ENCODE measurements around the gene MYO1C.
A peak's percentile ranks its signal among the peaks of the same experiment; 100 is the strongest.

MYO1C gene

GRCh38 chr17:1484676-1485422 lies 7.6 kb downstream of the MYO1C start:
- peak; percentile 48 for DNase-seq (ENCODE audit: low read depth)

DNA sequence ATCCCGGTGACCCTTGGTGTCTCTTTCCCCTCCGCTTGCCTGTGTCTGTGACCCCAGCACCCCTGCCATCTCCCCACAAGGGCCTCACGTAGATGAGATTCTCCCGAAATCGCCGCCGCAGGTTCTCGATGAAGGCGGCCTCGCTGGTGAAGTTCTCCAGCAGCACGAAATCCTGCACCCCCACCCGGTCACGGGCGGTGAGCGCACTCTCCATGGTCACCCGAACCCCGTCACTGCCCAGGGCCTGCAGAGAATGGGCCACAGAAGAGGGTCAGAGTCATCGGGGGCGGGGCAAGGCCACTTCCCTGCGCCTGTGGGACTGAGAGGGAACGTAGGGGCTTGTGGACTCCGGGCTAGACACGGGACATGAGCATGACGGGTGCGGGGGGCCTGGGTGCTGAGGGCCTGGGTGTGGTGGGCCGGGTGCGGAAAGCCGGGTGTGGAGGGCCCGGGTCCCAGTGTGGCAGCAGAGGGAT lies 8.4 kb downstream of the MYO1C start:
- DNase-seq (ENCODE audit: low read depth) = no peak

DNA sequence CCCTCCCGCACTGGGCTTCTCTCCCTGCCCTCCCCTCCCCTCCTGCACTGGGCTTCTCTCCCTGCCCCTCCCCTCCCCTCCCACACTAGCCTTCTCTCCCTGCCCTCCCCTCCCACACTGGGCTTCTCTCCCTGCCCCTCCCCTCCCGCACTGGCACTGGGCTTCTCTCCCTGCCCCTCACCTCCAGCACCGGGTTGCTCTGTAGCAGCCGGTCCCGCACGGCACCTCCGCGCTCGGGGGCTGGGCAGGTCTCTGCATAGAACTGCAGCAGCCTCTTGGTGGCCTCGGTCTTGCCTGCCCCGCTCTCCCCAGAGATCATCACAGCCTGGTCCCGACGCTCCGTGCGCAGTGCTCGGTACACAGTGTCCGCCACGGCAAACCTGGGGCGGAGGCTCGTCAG lies 9.8 kb downstream of the MYO1C start:
- DNase-seq (ENCODE audit: low read depth) = no peak

DNA sequence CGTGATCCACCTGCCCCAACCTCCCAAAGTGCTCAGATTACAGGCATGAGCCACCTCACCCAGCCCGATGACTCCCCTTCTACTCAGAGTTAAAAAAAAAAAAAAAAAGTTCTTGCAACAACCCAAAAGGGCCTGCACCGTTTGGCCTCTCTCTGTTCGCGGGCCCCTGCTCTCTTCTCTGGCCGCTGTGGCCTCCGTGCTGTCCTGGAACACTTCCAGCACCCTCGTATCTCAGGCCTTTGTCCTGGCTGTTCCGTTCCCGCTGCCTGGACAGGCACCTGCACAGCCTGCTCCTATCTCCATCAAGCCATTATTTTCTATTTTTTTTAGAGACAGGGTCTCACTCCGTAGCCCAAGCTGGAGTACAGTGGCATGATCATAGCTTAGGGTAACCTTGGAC lies 10.8 kb downstream of the MYO1C start:
- no peak for DNase-seq (ENCODE audit: low read depth)

GRCh38 chr17:1480747-1481465 lies 11.6 kb downstream of the MYO1C start:
- DNase-seq (ENCODE audit: low read depth) = no peak

DNA sequence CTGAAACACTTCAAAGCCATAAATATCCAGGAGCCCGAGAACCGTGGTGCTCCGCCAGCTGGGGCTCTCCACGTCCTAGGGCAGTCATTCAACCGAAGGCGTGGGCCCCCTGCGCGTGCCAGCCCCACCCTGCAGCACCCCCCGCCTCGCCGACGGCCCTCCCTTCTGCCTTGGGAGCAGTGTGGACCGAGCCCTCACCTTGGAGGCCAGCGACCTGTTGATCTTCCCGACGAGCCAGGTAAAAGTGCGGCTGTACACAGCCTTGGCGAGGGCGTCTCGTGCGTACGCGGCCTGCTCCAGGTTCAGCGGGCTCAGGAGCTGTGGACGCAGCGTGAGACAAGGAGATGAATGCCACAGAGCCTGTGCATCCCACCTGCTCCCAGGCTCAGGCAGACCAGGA lies 14.1 kb downstream of the MYO1C start:
- no peak for DNase-seq (ENCODE audit: low read depth)

GRCh38 chr17:1475321-1475854 lies 17.1 kb downstream of the MYO1C start:
- DNase-seq (ENCODE audit: low read depth) = no peak

GRCh38 chr17:1474402-1475189 lies 17.9 kb downstream of the MYO1C start:
- DNase-seq (ENCODE audit: low read depth) = no peak

DNA sequence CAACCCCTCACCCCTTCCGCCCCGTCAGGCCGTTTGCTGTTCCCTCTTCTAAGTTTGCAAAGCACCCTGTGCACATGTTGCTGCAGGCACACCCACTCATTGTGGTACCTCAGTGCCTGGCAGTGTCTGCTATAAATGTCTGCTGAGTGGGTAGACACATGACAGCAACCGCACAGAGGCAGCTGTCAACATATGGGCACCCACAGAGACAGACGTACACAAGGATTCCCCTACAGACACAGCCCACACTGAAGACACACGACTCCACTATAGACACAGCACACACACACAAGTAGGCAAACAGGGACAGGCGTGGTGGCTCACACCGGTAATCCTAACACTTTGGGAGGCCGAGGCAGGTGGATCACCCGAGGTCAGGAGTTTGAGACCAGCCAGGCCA lies 18.6 kb downstream of the MYO1C start:
- DNase-seq (ENCODE audit: low read depth) = no peak

DNA sequence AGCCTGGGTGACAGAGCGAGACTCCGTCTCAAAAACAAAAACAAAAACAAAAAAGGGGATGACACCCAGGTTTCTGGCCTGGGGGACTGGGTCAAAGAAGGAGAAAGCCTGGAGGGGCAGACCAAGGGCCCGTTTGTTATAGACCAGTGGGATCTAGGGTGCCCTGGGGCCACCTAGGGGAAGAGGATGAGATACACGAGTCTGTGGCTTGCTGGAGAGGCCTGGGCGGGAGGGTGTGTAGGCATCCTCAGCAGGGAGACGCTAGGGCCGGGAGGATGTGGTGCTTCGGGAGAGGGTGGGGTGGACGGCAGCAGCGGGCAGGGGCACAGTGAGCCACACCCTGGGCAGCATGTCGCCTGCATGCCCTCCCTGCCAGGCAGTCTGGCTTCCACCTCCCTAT lies 19.3 kb downstream of the MYO1C start:
- DNase-seq (ENCODE audit: low read depth) = no peak

- DNase-seq (ENCODE audit: low read depth) = no peak
Measured at GRCh38 chr17:1471911-1472821, 20.3 kb downstream of the MYO1C start.

DNA sequence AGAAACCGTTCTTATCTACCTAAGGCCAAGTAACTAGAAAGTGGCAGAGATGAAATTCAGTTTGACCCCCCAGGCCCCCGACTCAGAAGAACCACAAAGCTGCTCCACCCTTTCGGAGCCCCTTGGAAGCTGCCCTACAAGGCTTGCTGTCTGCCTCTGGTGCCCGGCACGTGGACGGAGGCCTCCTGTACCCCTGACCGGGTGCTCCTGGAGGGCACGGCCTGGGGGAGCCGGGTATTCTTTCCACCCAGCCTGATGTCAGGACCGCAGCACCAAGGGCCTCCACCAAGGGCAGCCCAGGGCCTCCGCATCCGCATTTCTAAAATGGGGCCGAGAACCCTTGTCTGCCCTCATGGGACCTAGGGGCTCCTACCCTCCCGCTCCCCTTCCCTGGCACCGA lies 21.0 kb downstream of the MYO1C start:
- no peak for DNase-seq (ENCODE audit: low read depth)

DNA sequence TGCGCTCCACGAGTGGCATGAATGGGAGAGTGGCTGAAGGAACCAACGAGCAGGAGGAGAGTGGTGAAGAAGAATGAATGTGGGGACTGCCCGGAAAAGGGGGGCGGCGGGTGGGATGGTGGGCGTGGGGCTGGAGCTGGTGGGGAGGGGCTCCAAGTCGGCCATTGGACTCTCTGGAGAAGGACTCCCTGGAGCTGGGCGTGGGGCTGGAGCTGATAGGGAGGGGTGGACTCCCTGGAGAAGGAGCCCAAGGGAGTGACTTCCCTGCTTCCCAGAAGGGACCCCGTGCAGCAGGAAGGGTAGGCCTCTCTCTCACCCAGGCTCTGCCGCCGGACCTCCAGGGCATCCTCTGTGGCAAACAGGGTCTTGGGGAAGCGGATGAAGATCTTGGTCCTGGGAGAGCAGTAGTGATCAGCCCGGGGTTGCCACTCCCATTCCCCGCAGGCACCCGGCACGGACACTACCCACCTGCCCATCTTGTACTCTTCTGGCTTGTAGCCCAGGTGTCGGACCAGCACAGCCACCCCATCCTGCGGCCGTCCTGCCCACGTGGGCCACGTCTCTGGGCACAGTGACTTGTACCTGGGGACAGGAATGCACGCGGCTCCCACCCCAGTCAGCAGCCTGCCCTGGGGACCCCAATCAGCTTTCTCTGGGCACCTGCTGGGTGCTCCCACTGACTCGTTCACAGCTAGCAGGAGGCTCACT lies 21.6 kb downstream of the MYO1C start:
- no peak for DNase-seq (ENCODE audit: low read depth)

GRCh38 chr17:1470071-1470754 lies 22.3 kb downstream of the MYO1C start:
- no peak for DNase-seq (ENCODE audit: low read depth)

DNA sequence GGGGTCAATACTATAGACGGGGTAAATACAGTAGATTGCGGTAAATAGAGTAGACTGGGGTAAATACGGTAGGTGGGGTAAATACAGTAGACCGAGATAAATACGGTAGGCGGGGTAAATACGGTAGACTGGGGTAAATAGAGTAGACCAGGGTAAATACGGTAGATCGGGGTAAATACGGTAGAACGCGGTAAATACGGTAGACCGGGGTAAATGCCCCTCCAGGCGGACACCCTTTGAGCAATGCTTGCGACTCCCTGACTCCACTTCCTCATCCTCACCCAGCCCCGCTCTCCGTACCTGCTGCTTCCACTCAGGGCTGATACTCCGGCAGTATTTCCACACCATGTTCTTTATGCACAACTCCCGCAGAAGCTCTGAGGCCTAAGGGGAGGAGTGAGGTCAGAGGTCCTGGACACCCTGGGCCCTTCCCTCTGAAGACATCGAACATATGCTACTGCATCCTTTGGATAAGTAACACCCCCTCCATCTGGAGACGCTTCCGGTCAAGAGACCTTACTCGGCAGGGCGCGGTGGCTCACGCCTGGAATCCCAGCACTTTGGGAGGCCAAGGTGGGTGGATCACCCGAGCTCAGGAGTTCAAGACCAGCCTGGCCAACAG lies 23.1 kb downstream of the MYO1C start:
- no peak for DNase-seq (ENCODE audit: low read depth)

GRCh38 chr17:1467898-1468492 lies 24.5 kb downstream of the MYO1C start:
- no peak for DNase-seq (ENCODE audit: low read depth)

- no peak for DNase-seq (ENCODE audit: low read depth)
Measured at GRCh38 chr17:1467258-1467657, 25.2 kb downstream of the MYO1C start.

DNA sequence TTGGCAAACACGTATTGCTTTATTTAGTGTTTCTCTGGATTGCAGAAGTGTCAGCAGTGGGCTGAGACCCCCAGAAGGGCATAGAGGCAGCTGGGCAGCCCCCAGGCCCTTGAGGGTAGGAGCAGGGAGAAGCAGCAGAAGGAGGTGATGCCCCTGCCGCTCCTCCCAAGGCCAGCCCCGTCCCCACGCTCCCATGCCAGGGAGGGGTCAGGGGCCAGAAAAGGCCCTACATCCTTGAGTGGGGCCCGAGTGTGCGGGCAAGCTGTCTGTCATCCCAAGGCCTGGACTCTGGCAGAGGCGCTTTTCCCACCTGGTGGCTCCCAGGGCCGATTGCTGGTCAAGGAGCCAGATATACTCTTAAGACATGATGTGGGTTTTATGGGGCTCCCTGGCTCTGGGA lies 28.3 kb downstream of the MYO1C start:
- DNase-seq (ENCODE audit: low read depth) = no peak
